ENCODE measurements around the gene NTM.

DNA sequence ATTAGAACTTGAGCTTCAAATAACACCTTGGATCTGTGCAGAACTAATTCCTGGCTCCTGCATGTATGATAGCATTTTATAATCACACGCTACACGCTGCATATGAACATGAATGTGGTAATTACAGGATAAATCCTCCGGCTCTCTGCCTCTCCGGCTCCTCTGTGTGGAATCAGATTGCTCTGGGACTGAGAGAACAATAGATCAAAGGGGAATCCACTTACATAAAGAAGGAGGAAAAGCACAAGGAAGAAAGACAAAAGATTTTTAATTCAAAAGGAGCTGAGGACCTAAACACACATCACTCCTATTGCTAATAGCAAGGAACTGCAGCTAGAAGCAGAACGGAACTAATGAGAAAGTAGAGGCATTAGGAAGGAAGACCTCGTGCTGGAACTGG lies 240.9 kb downstream of the NTM start:
- TF ChIP-seq TAF1 (IDR thresholded peaks at IDR 0.05; ENCODE audit: low read depth, low read length) (no peak), POLR2AphosphoS5 (IDR thresholded peaks at IDR 0.05; ENCODE audit: low read depth, low read length) (no peak), POLR2A (IDR thresholded peaks at IDR 0.05; ENCODE audit: low read depth, low read length) (no peak), PAX5 (IDR thresholded peaks at IDR 0.05; ENCODE audit: insufficient read depth, low read length, severe bottlenecking) (no peak)

Measured in GM12891 (cell line).